Spleen (tissue), 11 donors: ENCODE measurements around the gene DRD1. TPM values are rescaled to one million over a fixed set of nuclear protein-coding genes. Genes with fewer than 3 reads are reported as not detected.
A peak's percentile ranks its signal among the peaks of the same experiment; 100 is the strongest.

Source experiments
- DNase-seq: peaks from one replicate; pipeline ENCODE4 v3.0.0-alpha.2; 2020
- H3K27ac ChIP-seq, 8 donors: fragments of 200-600 bp; sonication (generic) in 7 of 8; 1 replicate in 4 of 8; 2 replicates in 4 of 8; pipeline versions ENCODE4 v1.5.0 to v1.8.0; 2016 to 2021; ENCODE audit warnings: inconsistent platforms in 4 of 8, mild to moderate bottlenecking in 4 of 8, moderate library complexity in 1 of 8
- H3K27me3 ChIP-seq, 7 donors: fragments of 200-600 bp; sonication (generic) in 6 of 7; replicated peaks in 1 of 7; 1 replicate in 4 of 7; 2 replicates in 3 of 7; pipeline versions ENCODE4 v1.5.0 to v1.8.0; 2016 to 2021; ENCODE audit warnings: inconsistent platforms in 3 of 7, mild to moderate bottlenecking in 1 of 7
- H3K36me3 ChIP-seq, 6 donors: fragments of 200-600 bp; sonication (generic) in 5 of 6; 1 replicate in 4 of 6; 2 replicates in 2 of 6; pipeline versions ENCODE4 v1.5.0 to v1.8.0; 2016 to 2021; ENCODE audit warnings: inconsistent platforms in 2 of 6
- H3K4me1 ChIP-seq, 6 donors: fragments of 200-600 bp; sonication (generic) in 5 of 6; 1 replicate in 3 of 6; 2 replicates in 3 of 6; pipeline versions ENCODE4 v1.5.0 to v1.8.0; 2016 to 2021; ENCODE audit warnings: inconsistent platforms in 3 of 6
- H3K4me3 ChIP-seq, 8 donors: fragments of 200-600 bp; sonication (generic) in 7 of 8; 1 replicate in 4 of 8; 2 replicates in 4 of 8; pipeline versions ENCODE4 v1.5.0 to v1.8.0; 2016 to 2021; ENCODE audit warnings: inconsistent platforms in 4 of 8, mild to moderate bottlenecking in 4 of 8, moderate library complexity in 2 of 8
- H3K9me3 ChIP-seq, 8 donors: fragments of 200-600 bp; sonication (generic) in 7 of 8; 1 replicate in 4 of 8; 2 replicates in 4 of 8; pipeline versions ENCODE4 v1.5.0 to v1.8.0; 2016 to 2021; ENCODE audit warnings: inconsistent platforms in 4 of 8
- POLR2A ChIP-seq, 3 donors: fragments of 450-650 bp; IDR thresholded peaks; one replicate each; pipeline ENCODE4 v1.5.1; 2017; ENCODE audit warnings: antibody characterized with exemption in 3 of 3, mild to moderate bottlenecking in 1 of 3
- POLR2AphosphoS5 ChIP-seq, 3 donors: sonication (generic); formaldehyde crosslinking; IDR thresholded peaks; one replicate each; pipeline ENCODE4 v1.5.1; 2017; ENCODE audit warnings: antibody characterized with exemption in 3 of 3
- WGBS, 5 donors: extraction: QIAGEN DNeasy Blood & Tissue Kit in 3 of 5; methylation state at CpG; one replicate each; pipeline versions ENCODE4 v1.1.5 to v1.1.7; 2013 to 2018; 5-methylcytosine and 5-hydroxymethylcytosine counted together
- intact Hi-C: fragments of 100-400 bp; cut with DNase I; formaldehyde crosslinking; loops from one replicate; pipeline ENCODE4 v1.15.0; 2023; ENCODE audit warnings: low total_unique reads
- polyA plus RNA-seq, 3 donors: library from polyadenylated mRNA; stranded (reverse); fragments of 200-250 nt; gene quantifications; one replicate each; pipeline ENCODE4 v1.2.1, GENCODE V29; 2013
- total RNA-seq, 7 donors: library from RNA; depleted of rRNA in 3 of 7; stranded (reverse); fragments of >200 nt in 3 of 7; fragmentation: NEBNext Ultra II Directional in 4 of 7; extraction: Animal tissue kit (Norgen Biotek cat#: 25700) in 4 of 7; gene quantifications; one replicate each; pipeline versions ENCODE4 v1.1.0 to v1.2.1, GENCODE V29; 2016 to 2021
- TF ChIP-seq, protein P1 (sequence below), 11 experiments: fragments of 200-600 bp in 7 of 11; fragments of 450-650 bp in 4 of 11; sonication (generic) in 4 of 11; IDR thresholded peaks in 8 of 11; conservative IDR thresholded peaks in 3 of 11; 1 replicate in 7 of 11; 2 replicates in 4 of 11; pipeline versions ENCODE4 v1.4.0 to v1.8.0; 2016 to 2021; ENCODE audit warnings: antibody characterized with exemption in 11 of 11, inconsistent platforms in 4 of 11, mild to moderate bottlenecking in 1 of 11
- donor health status: healthy with polysubstance abuse.
- donor health status: DM: no; HTN: no; CAD: no; lungs with moderate emphysema.
- donor health status: DM: no; HTN: no; CAD: no.
- donor health status: Bipolar disorder and iron deficiency.
- donor health status: healthy.
- donor health status: DM: no; HTN: no; CAD: no.
- donor health status: DM: yes; HTN: yes; CAD: no.

The DRD1 gene
- total and polyA plus RNA-seq, 10 donors: 0.03 to 0.83 (median 0.11) TPM; not detected in 3

DNA sequence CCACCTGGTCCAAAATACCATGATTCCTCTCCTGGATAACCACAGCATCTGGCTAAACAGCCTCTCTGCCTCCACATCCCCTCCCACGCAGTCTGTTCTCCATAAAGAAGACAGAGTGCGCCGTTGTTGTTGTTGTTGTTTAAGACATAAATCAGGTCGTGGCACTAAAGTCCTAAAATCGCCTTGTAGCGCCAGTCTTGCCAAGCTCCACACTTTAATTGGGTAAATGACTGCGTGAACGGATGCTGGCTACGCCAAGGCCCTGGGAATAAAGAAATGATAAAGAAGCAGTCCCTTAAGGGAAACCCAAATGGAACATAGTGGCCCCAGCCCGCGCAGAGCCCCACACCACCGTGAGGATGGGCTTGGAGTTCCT is 34.0 kb upstream of the DRD1 start:
- intact Hi-C loops: no loop called here
- H3K36me3 ChIP-seq: peaks cover 0 to 17% (median 0%) of the 10 kb centered on the region in 6 donors
- H3K4me1 ChIP-seq: peaks cover 10 to 49% (median 37%) of the 10 kb centered on the region in 6 donors
- 4 to 7% (median 7%) methylated on average over 12 of the region's 12 CpGs for WGBS, 5 donors
- TF ChIP-seq, protein P1, sequence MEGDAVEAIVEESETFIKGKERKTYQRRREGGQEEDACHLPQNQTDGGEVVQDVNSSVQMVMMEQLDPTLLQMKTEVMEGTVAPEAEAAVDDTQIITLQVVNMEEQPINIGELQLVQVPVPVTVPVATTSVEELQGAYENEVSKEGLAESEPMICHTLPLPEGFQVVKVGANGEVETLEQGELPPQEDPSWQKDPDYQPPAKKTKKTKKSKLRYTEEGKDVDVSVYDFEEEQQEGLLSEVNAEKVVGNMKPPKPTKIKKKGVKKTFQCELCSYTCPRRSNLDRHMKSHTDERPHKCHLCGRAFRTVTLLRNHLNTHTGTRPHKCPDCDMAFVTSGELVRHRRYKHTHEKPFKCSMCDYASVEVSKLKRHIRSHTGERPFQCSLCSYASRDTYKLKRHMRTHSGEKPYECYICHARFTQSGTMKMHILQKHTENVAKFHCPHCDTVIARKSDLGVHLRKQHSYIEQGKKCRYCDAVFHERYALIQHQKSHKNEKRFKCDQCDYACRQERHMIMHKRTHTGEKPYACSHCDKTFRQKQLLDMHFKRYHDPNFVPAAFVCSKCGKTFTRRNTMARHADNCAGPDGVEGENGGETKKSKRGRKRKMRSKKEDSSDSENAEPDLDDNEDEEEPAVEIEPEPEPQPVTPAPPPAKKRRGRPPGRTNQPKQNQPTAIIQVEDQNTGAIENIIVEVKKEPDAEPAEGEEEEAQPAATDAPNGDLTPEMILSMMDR (IDR thresholded peaks at IDR 0.05 in 8 of 11, conservative IDR thresholded peaks at IDR 0.05 in 3 of 11): no peak
- TF ChIP-seq POLR2A (IDR thresholded peaks at IDR 0.05) (no peak), POLR2AphosphoS5 (IDR thresholded peaks at IDR 0.05) (no peak)
- H3K27me3 ChIP-seq: peaks cover 0 to 5% (median 0%) of the 10 kb centered on the region in 7 donors
- peak overlapping the region; percentile 60 to 99 (median 96) for H3K4me3 ChIP-seq
- no peak for DNase-seq
- H3K27ac ChIP-seq: peak overlapping the region; percentile 63 to 90 (median 85)
- no peaks in the 10 kb centered on the region for H3K9me3 ChIP-seq

GRCh38 chr5:175477440-175477839 is 33.5 kb upstream of the DRD1 start:
- Histone ChIP-seq H3K4me1 (peaks cover 10 to 43% (median 32%) of the 10 kb centered on the region in 6 donors), H3K9me3 (no peaks in the 10 kb centered on the region), H3K36me3 (peaks cover 0 to 14% (median 0%) of the 10 kb centered on the region in 6 donors), H3K27ac (no peak overlapping the region), H3K4me3 (no peak overlapping the region), H3K27me3 (peaks cover 0 to 5% (median 0%) of the 10 kb centered on the region in 7 donors)
- 86 to 93% (median 89%) methylated on average over 5 of the region's 5 CpGs for WGBS, 5 donors
- TF ChIP-seq, protein P1 (IDR thresholded peaks at IDR 0.05 in 8 of 11, conservative IDR thresholded peaks at IDR 0.05 in 3 of 11): no peak
- TF ChIP-seq POLR2A (IDR thresholded peaks at IDR 0.05): no peak
- TF ChIP-seq POLR2AphosphoS5 (IDR thresholded peaks at IDR 0.05): no peak
- no peak for DNase-seq
- intact Hi-C loops: no loop called here

DNA sequence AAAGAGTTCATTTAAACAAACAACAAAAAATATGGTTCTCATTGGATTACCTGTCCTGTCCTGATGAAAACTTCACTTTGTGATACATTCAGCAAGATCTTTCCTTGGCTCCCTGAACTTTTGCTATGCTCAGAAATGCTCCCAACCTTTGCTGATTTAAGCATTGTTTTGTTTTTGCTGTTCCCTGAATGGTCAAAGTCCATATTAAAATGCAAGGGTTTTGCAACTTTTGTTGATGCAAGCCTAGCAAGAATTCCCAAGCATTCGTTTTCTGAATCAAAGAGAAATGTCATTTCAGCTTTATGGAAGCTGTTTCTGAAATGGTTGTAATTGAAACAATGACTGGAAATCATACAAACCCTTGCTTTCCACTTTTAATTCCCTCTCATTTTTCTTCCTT is 31.3 kb upstream of the DRD1 start:
- Histone ChIP-seq H3K36me3 (no peaks in the 10 kb centered on the region), H3K4me1 (peaks cover 7 to 21% (median 17%) of the 10 kb centered on the region in 6 donors), H3K27ac (no peak overlapping the region), H3K4me3 (no peak overlapping the region), H3K27me3 (peaks cover 0 to 5% (median 0%) of the 10 kb centered on the region in 7 donors), H3K9me3 (no peaks in the 10 kb centered on the region)
- TF ChIP-seq POLR2AphosphoS5 (IDR thresholded peaks at IDR 0.05): no peak
- TF ChIP-seq POLR2A (IDR thresholded peaks at IDR 0.05): no peak
- TF ChIP-seq, protein P1 (IDR thresholded peaks at IDR 0.05 in 8 of 11, conservative IDR thresholded peaks at IDR 0.05 in 3 of 11): no peak
- intact Hi-C loops: no loop called here
- DNase-seq: no peak
- WGBS, 5 donors: 75 to 92% (median 84%) methylated on average over 1 of the region's 1 CpG

GRCh38 chr5:175472378-175472777 is 28.4 kb upstream of the DRD1 start:
- intact Hi-C loops: no loop called here
- TF ChIP-seq POLR2AphosphoS5 (IDR thresholded peaks at IDR 0.05): no peak
- TF ChIP-seq, protein P1 (IDR thresholded peaks at IDR 0.05 in 8 of 11, conservative IDR thresholded peaks at IDR 0.05 in 3 of 11): no peak
- TF ChIP-seq POLR2A (IDR thresholded peaks at IDR 0.05): no peak
- Histone ChIP-seq H3K9me3 (no peaks in the 10 kb centered on the region), H3K4me1 (no peaks in the 10 kb centered on the region), H3K27ac (no peak overlapping the region), H3K36me3 (no peaks in the 10 kb centered on the region), H3K4me3 (no peak overlapping the region), H3K27me3 (peaks cover 0 to 9% (median 0%) of the 10 kb centered on the region in 7 donors)
- no peak for DNase-seq
